ENCODE results near the gene KIF7. TPM values are rescaled to one million over a fixed set of nuclear protein-coding genes. Genes with fewer than 3 reads are reported as not detected.

The KIF7 gene
- total and polyA plus RNA-seq, 12 donors = 1.6 to 8.2 (median 5.3) TPM

DNA sequence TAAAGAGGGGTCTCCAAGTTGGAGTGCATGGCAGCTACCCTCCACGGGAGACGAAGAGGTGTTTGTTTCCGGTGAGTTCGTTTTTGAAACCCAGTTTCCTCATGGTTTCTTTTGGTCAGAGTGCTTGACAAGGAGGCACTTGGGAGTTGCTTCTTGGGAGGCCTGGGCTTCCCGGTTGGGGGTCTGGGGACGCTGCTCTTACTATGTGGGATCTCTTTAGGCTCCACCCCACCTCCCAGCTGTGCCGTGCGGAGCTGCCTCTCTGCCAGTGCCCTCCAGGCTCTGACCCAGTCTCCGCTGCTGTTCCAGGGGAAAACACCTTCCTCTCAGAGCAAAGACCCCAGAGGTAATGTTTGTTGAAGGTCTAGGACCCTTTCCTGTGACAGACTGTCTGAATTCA, 29.6 kb downstream of the KIF7 start:
- no peak for TF ChIP-seq POLR2A (IDR thresholded peaks at IDR 0.05)
- TF ChIP-seq, protein P1, sequence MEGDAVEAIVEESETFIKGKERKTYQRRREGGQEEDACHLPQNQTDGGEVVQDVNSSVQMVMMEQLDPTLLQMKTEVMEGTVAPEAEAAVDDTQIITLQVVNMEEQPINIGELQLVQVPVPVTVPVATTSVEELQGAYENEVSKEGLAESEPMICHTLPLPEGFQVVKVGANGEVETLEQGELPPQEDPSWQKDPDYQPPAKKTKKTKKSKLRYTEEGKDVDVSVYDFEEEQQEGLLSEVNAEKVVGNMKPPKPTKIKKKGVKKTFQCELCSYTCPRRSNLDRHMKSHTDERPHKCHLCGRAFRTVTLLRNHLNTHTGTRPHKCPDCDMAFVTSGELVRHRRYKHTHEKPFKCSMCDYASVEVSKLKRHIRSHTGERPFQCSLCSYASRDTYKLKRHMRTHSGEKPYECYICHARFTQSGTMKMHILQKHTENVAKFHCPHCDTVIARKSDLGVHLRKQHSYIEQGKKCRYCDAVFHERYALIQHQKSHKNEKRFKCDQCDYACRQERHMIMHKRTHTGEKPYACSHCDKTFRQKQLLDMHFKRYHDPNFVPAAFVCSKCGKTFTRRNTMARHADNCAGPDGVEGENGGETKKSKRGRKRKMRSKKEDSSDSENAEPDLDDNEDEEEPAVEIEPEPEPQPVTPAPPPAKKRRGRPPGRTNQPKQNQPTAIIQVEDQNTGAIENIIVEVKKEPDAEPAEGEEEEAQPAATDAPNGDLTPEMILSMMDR (IDR thresholded peaks at IDR 0.05) = no peak
- Histone ChIP-seq H3K27ac (no peak overlapping the region), H3K9me3 (replicated peaks in 1 of 3) (no peaks in the 10 kb centered on the region), H3K4me3 (no peak overlapping the region), H3K27me3 (no peaks in the 10 kb centered on the region), H3K4me1 (replicated peaks in 1 of 2) (no peaks in the 10 kb centered on the region), H3K36me3 (replicated peaks in 1 of 2) (peaks cover 0 to 24% of the 10 kb centered on the region in 2 donors)
- DNase-seq = no peak
- intact Hi-C loops (cut with DNase I) = no loop called here
- 91 to 94% (median 93%) methylated on average over 9 of the region's 9 CpGs for WGBS, 4 donors

DNA sequence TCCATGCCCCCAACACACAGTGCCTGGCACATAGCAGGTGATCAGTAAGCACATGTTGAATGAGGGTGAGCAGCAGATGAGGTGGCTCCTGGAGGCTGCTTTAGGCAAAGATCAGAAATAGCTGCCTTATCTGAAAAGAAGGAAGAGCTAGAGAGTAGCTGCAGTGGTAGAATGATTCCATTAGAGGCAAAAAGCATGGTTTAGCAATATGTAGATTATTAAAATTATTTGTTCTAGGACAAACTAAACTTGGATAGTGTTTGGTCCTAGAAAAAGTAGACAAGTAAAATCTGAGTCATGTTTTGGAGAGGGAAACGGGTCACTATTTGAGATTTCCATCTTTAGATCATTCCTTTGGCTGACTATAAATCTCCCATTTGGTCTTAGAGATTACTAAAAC, 32.1 kb downstream of the KIF7 start:
- no peak for DNase-seq
- no peak for TF ChIP-seq POLR2A (IDR thresholded peaks at IDR 0.05)
- TF ChIP-seq, protein P1 (IDR thresholded peaks at IDR 0.05) = no peak
- no peaks in the 10 kb centered on the region for H3K27me3 ChIP-seq
- H3K4me1 ChIP-seq (replicated peaks in 1 of 2) = no peaks in the 10 kb centered on the region
- no peak overlapping the region for H3K27ac ChIP-seq
- H3K9me3 ChIP-seq (replicated peaks in 1 of 3) = no peaks in the 10 kb centered on the region
- 32 to 47% (median 42%) methylated on average over 1 of the region's 1 CpG for WGBS, 4 donors
- intact Hi-C loops (cut with DNase I) = no loop called here
- H3K36me3 ChIP-seq (replicated peaks in 1 of 2) = peaks cover 0 to 9% of the 10 kb centered on the region in 2 donors
- no peak overlapping the region for H3K4me3 ChIP-seq

DNA sequence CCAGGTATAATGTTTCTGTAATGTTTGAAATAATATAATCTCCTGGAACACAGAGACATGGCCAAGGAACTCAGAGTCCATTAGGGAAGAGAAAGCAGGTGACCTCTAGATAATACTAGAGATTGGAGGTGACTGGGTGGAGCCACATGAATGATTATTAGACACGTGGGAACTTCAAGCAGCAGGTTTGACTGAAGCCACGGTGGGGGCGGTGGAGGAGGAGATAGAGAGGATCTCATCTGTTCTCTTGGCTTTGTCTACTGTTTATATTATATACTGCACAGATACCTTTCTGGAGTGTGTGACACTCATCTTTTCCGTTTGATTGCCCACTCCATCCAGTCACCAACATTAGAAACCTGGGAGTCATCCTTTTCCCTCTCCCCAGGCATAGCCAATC, 33.7 kb downstream of the KIF7 start:
- no peaks in the 10 kb centered on the region for H3K27me3 ChIP-seq
- intact Hi-C loops (cut with DNase I) = no loop called here
- no peak for TF ChIP-seq POLR2A (IDR thresholded peaks at IDR 0.05)
- no peaks in the 10 kb centered on the region for H3K4me1 ChIP-seq (replicated peaks in 1 of 2)
- no peak overlapping the region for H3K27ac ChIP-seq
- WGBS, 4 donors = 72 to 78% (median 73%) methylated on average over 4 of the region's 4 CpGs
- no peaks in the 10 kb centered on the region for H3K9me3 ChIP-seq (replicated peaks in 1 of 3)
- H3K4me3 ChIP-seq = no peak overlapping the region
- H3K36me3 ChIP-seq (replicated peaks in 1 of 2) = peaks cover 0 to 5% of the 10 kb centered on the region in 2 donors
- DNase-seq = no peak

DNA sequence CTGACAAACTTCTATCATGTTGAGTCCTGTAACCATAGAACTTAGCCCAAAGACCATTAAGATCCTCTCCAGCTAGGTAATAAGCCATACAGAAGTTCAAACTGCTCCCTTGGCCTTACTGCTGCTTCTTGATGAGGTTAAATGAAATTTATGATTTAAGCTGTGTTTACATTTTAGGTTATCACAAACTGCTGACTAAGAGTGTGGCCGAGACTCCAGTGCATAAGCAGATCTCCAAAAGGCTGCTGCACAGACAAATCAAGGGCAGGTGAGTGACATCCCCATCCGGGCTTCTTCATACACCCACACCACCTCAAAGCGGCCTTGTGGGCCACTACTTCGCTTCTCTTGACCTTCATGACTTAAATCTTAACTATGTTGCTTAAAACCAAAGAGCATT, 39.0 kb downstream of the KIF7 start:
- intact Hi-C loops (cut with DNase I) = no loop called here
- no peaks in the 10 kb centered on the region for H3K36me3 ChIP-seq (replicated peaks in 1 of 2)
- WGBS, 4 donors = 78 to 88% (median 84%) methylated on average over 4 of the region's 4 CpGs
- TF ChIP-seq, protein P1 (IDR thresholded peaks at IDR 0.05) = no peak
- no peak for TF ChIP-seq POLR2A (IDR thresholded peaks at IDR 0.05)
- H3K27ac ChIP-seq = no peak overlapping the region
- no peaks in the 10 kb centered on the region for H3K9me3 ChIP-seq (replicated peaks in 1 of 3)
- H3K4me1 ChIP-seq (replicated peaks in 1 of 2) = no peaks in the 10 kb centered on the region
- H3K27me3 ChIP-seq = no peaks in the 10 kb centered on the region
- no peak for DNase-seq
- no peak overlapping the region for H3K4me3 ChIP-seq

DNA sequence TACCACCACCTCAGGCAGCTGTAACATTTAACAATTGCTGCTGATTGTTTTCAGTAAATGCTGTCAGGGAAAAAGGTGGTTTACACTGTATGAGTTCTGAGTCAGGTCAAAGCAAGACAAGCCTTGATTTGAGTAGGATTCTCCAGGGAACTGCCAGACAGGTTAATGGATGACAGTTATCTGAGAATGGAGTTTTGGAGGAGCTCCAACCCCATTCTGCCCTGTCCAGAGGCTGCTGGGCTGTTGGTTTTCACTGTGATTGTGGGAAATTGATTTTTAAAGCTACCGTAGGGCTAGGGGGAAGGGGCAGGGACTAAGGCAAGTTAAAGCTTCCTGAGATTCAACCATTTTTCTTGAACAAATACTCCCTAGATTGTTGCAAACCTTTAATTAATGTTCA, 40.1 kb downstream of the KIF7 start:
- no peak for DNase-seq
- intact Hi-C loops (cut with DNase I) = no loop called here
- WGBS, 4 donors = 86 to 91% (median 88%) methylated on average over 1 of the region's 1 CpG
- Histone ChIP-seq H3K4me1 (replicated peaks in 1 of 2) (no peaks in the 10 kb centered on the region), H3K9me3 (replicated peaks in 1 of 3) (no peaks in the 10 kb centered on the region), H3K27me3 (no peaks in the 10 kb centered on the region), H3K4me3 (no peak overlapping the region), H3K27ac (no peak overlapping the region), H3K36me3 (replicated peaks in 1 of 2) (no peaks in the 10 kb centered on the region)
- TF ChIP-seq, protein P1 (IDR thresholded peaks at IDR 0.05) = no peak
- TF ChIP-seq POLR2A (IDR thresholded peaks at IDR 0.05) = no peak

Measured in adrenal gland (tissue), 12 donors.